A673 (cell line): ENCODE measurements around the gene GPNMB. TPM values are rescaled to one million over a fixed set of nuclear protein-coding genes. Genes with fewer than 3 reads are reported as not detected.

Source experiments
- BruUV-seq: library from RNA; stranded (reverse); fragments of 400-500 nt; replicated peaks from 2 replicates; lab custom pipeline; 2021; lab: Mats Ljungman, UMichigan
- CTCF ChIA-PET: fragments of 300-600 bp; sonication (Branson Sonifier 250); formaldehyde crosslinking; loops from one replicate; lab custom pipeline; 2022; ENCODE audit warnings: antibody characterized with exemption; lab: Charles Lee
- POLR2A ChIA-PET: fragments of 300-600 bp; sonication (Branson Sonifier 250); formaldehyde crosslinking; loops from one replicate; lab custom pipeline; 2022; ENCODE audit warnings: antibody characterized with exemption; ENCODE audit not compliant: low non-redundant PET; lab: Charles Lee
- DNase-seq: peaks from one replicate; pipeline ENCODE4 v3.0.0-alpha.2; 2015; ENCODE audit warnings: low spot score
- H3K27ac ChIP-seq: fragments of 200-600 bp; sonication (generic); 2 replicates; pipeline ENCODE4 v1.5.1; 2016; ENCODE audit warnings: mixed run types, low read depth, mild to moderate bottlenecking, mixed read lengths, antibody characterized with exemption, low read length; ENCODE audit not compliant: poor library complexity, severe bottlenecking
- H3K27me3 ChIP-seq: fragments of 200-600 bp; sonication (generic); replicated peaks from 2 replicates; pipeline ENCODE4 v1.6.1; 2017; ENCODE audit warnings: mixed run types, low read depth, mild to moderate bottlenecking, mixed read lengths, antibody characterized with exemption, low read length; ENCODE audit not compliant: insufficient read depth, poor library complexity
- H3K36me3 ChIP-seq: fragments of 200-600 bp; sonication (generic); 2 replicates; pipeline ENCODE4 v1.6.1; 2016; ENCODE audit warnings: mixed run types, mild to moderate bottlenecking, mixed read lengths, antibody characterized with exemption, low read length; ENCODE audit not compliant: insufficient read depth, poor library complexity, severe bottlenecking
- H3K4me1 ChIP-seq: fragments of 200-600 bp; sonication (generic); 2 replicates; pipeline ENCODE4 v1.6.1; 2017; ENCODE audit warnings: mixed run types, mild to moderate bottlenecking, mixed read lengths, antibody characterized with exemption, low read length; ENCODE audit not compliant: insufficient read depth, poor library complexity, severe bottlenecking
- H3K4me3 ChIP-seq: fragments of 200-600 bp; sonication (generic); 2 replicates; pipeline ENCODE4 v1.5.1; 2016; ENCODE audit warnings: low read depth, mixed run types, mild to moderate bottlenecking, mixed read lengths, low read length; ENCODE audit not compliant: poor library complexity, severe bottlenecking
- H3K9me3 ChIP-seq: fragments of 200-600 bp; sonication (generic); 2 replicates; pipeline ENCODE4 v1.6.1; 2016; ENCODE audit warnings: mixed run types, low read depth, mild to moderate bottlenecking, mixed read lengths, antibody characterized with exemption, low read length; ENCODE audit not compliant: poor library complexity, severe bottlenecking
- EZH2 ChIP-seq: fragments of 200-600 bp; sonication (generic); IDR thresholded peaks from 2 replicates; pipeline ENCODE4 v1.6.1; 2017; ENCODE audit warnings: borderline replicate concordance, low read depth, mild to moderate bottlenecking, mixed read lengths, antibody characterized with exemption, low read length; ENCODE audit not compliant: poor library complexity, severe bottlenecking
- intact Hi-C: fragments of 100-400 bp; cut with micrococcal nuclease; formaldehyde crosslinking; loops from one replicate; pipeline ENCODE4 v1.10.0; 2022; ENCODE audit not compliant: unreplicated experiment
- total RNA-seq: library from RNA; stranded (reverse); gene quantifications from 2 replicates; pipeline ENCODE4 v1.2.3, GENCODE V29; 2021
- TF ChIP-seq, protein P1 (sequence below): fragments of 300-800, 200-600 bp; sonication (generic); conservative IDR thresholded peaks from 2 replicates; pipeline ENCODE4 v1.5.1; 2017; ENCODE audit warnings: low read depth, mild to moderate bottlenecking, antibody characterized with exemption, low read length, moderate library complexity, mixed read lengths

The GPNMB gene
- total RNA-seq, 1 experiment from 2014 or later, result 2.1 TPM

DNA sequence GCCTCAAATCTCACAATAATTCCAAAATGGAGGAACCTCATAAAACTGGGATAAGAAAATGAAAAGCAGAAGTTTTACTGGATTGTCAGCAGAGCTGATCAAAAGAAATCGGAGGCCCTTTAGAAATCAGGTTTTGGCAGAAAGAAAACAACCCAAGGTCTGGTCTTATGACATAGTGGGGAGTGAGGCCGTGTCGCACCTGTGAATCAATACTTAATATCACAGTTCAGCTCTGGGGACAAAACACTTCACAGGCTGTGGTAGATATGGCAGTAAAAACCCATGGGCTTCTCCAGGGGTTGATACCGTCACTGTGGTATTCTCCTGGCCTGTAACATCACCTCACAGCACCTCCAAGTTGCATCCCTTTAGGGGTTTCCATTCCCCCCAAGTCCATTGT, 46.0 kb downstream of the GPNMB start:
- BruUV-seq, result no TSS peak
- TF ChIP-seq EZH2, result no peak
- TF ChIP-seq, protein P1, sequence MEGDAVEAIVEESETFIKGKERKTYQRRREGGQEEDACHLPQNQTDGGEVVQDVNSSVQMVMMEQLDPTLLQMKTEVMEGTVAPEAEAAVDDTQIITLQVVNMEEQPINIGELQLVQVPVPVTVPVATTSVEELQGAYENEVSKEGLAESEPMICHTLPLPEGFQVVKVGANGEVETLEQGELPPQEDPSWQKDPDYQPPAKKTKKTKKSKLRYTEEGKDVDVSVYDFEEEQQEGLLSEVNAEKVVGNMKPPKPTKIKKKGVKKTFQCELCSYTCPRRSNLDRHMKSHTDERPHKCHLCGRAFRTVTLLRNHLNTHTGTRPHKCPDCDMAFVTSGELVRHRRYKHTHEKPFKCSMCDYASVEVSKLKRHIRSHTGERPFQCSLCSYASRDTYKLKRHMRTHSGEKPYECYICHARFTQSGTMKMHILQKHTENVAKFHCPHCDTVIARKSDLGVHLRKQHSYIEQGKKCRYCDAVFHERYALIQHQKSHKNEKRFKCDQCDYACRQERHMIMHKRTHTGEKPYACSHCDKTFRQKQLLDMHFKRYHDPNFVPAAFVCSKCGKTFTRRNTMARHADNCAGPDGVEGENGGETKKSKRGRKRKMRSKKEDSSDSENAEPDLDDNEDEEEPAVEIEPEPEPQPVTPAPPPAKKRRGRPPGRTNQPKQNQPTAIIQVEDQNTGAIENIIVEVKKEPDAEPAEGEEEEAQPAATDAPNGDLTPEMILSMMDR, result no peak
- POLR2A ChIA-PET, result interaction anchor here (0.7 kb wide), 1 partner anchor 12 kb away, joined by 3 read pairs; no protein-coding TSS in a partner anchor
- H3K27ac ChIP-seq, result no peak overlapping the region
- no peaks in the 10 kb centered on the region for H3K9me3 ChIP-seq
- DNase-seq, result no peak
- H3K4me3 ChIP-seq, result no peak overlapping the region
- CTCF ChIA-PET, result no interaction called here
- intact Hi-C loops, result no loop called here
- H3K27me3 ChIP-seq, result no peaks in the 10 kb centered on the region
- H3K36me3 ChIP-seq, result no peaks in the 10 kb centered on the region
- no peaks in the 10 kb centered on the region for H3K4me1 ChIP-seq

DNA sequence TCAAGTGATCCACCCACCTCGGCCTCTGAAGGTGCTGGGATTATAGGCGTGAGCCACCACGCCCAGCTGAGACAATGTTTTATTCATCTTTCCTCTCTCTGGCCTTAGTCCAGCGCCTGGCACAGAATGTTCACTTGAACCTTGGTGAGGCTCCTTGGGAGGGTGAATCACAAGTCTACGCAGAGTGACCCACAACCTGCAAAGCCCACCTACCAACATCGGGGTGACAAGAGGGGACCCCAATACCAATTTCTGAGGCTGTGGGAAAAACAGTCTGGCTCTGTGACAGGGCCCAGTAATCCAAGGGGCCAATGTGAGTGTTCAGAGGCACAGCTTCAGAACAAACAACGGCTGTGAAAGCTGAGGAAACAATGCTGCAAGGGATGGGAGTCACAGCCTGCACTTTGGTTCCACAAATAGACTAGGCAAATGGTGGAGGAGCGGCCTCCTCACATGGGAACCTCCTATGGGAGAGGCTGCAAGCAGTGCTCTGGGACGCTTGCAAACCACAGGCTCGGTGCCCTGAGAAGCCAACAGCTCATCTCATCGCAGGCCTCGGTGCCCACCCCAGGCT, 47.0 kb downstream of the GPNMB start:
- Histone ChIP-seq H3K27ac (no peak overlapping the region), H3K36me3 (no peaks in the 10 kb centered on the region), H3K27me3 (no peaks in the 10 kb centered on the region), H3K9me3 (no peaks in the 10 kb centered on the region), H3K4me1 (no peaks in the 10 kb centered on the region), H3K4me3 (no peak overlapping the region)
- CTCF ChIA-PET, result interaction anchor here (0.5 kb wide), 1 partner anchor 9 kb away, joined by 3 read pairs; no protein-coding TSS in a partner anchor
- DNase-seq, result no peak
- intact Hi-C loops, result no loop called here
- POLR2A ChIA-PET, result no interaction called here
- BruUV-seq, result no TSS peak
- TF ChIP-seq, protein P1, result no peak
- TF ChIP-seq EZH2, result no peak

DNA sequence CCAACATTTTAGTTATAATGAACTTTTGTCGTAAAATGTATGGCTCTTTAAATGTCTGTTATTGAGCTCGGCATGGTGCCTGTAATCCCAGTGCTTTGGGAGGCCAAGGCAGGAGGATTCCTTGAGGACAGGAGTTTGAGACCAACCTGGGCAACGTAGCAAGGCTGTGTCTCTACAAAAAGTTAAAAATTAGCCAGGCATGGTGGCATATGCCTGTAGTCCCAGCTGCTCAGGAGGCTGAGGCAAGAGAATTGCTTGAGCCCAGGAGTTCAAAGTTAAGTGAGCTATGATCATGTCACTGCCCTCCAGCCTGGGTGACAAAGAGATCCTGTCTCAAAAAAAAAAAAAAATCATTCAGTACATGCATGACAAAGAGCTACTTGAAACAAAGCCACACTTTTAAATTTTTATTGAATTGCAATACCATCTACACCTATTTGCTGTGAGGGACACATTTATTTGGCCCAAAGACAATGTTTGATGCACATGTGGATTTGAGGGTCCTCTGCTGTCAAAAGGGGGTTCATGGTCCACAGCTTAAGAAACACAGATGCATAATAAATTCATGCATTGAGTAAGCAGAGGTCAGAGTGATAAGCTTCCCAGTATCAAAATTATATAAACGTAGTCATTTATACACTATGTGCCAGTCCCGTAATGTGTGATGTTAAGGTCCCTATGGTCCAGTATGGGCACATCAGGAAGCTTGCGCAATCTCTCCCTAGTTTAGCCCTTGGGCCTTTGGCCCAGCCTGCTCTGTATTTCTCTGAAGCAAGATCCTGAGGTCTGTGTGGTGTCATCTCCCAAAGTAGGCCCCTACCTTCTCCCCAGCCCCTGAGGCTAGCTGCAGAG, 48.2 kb downstream of the GPNMB start:
- no peak for DNase-seq
- Histone ChIP-seq H3K4me3 (no peak overlapping the region), H3K36me3 (no peaks in the 10 kb centered on the region), H3K27me3 (no peaks in the 10 kb centered on the region), H3K4me1 (no peaks in the 10 kb centered on the region), H3K27ac (no peak overlapping the region), H3K9me3 (no peaks in the 10 kb centered on the region)
- no TSS peak for BruUV-seq
- POLR2A ChIA-PET, result interaction anchor here (0.6 kb wide), 1 partner anchor 8 kb away, joined by 4 read pairs; no protein-coding TSS in a partner anchor
- intact Hi-C loops, result no loop called here
- TF ChIP-seq, protein P1, result no peak
- TF ChIP-seq EZH2, result no peak
- CTCF ChIA-PET, result no interaction called here
